ENCODE results near the gene SIX3. TPM values are rescaled to one million over a fixed set of nuclear protein-coding genes. Genes with fewer than 3 reads are reported as not detected.

SIX3 gene
- total RNA-seq, 4 donors from 2014 or later: not detected

GRCh38 chr2:44933434-44933951 is 8.0 kb upstream of the SIX3 start:
- peaks cover 0 to 26% of the 10 kb centered on the region in 2 donors for H3K4me1 ChIP-seq
- H3K9me3 ChIP-seq: no peaks in the 10 kb centered on the region
- H3K36me3 ChIP-seq: no peaks in the 10 kb centered on the region
- H3K4me3 ChIP-seq: no peak overlapping the region
- no peak for TF ChIP-seq CTCF (IDR thresholded peaks at IDR 0.05)
- no peak for TF ChIP-seq POLR2A (IDR thresholded peaks at IDR 0.05)
- intact Hi-C loops (cut with DNase I; ENCODE audit: low total_unique reads): no loop called here
- peaks cover 7 to 80% of the 10 kb centered on the region in 2 donors for H3K27me3 ChIP-seq
- no peak overlapping the region for H3K27ac ChIP-seq
- DNase-seq: no peak

- H3K27me3 ChIP-seq: peaks cover 3 to 85% of the 10 kb centered on the region in 2 donors
- peaks cover 0 to 24% of the 10 kb centered on the region in 2 donors for H3K4me1 ChIP-seq
- intact Hi-C loops (cut with DNase I; ENCODE audit: low total_unique reads): no loop called here
- H3K36me3 ChIP-seq: no peaks in the 10 kb centered on the region
- no peak overlapping the region for H3K4me3 ChIP-seq
- DNase-seq: no peak
- H3K27ac ChIP-seq: no peak overlapping the region
- TF ChIP-seq POLR2A (IDR thresholded peaks at IDR 0.05) (no peak), CTCF (IDR thresholded peaks at IDR 0.05) (no peak)
- no peaks in the 10 kb centered on the region for H3K9me3 ChIP-seq
These were observed 7.2 kb upstream of the SIX3 start for GRCh38 chr2:44934038-44934982.

- Histone ChIP-seq H3K27ac (no peak overlapping the region), H3K27me3 (peaks cover 3 to 88% of the 10 kb centered on the region in 2 donors), H3K4me3 (no peak overlapping the region), H3K9me3 (no peaks in the 10 kb centered on the region), H3K36me3 (no peaks in the 10 kb centered on the region), H3K4me1 (peaks cover 0 to 21% of the 10 kb centered on the region in 2 donors)
- TF ChIP-seq POLR2A (IDR thresholded peaks at IDR 0.05) (no peak), CTCF (IDR thresholded peaks at IDR 0.05) (no peak)
- DNase-seq: no peak
- intact Hi-C loops (cut with DNase I; ENCODE audit: low total_unique reads): no loop called here
These were observed 6.3 kb upstream of the SIX3 start for GRCh38 chr2:44934983-44935728.

GRCh38 chr2:44935729-44936098 is 5.8 kb upstream of the SIX3 start:
- H3K4me3 ChIP-seq: no peak overlapping the region
- no peak for DNase-seq
- no peaks in the 10 kb centered on the region for H3K9me3 ChIP-seq
- intact Hi-C loops (cut with DNase I; ENCODE audit: low total_unique reads): no loop called here
- H3K36me3 ChIP-seq: no peaks in the 10 kb centered on the region
- H3K27ac ChIP-seq: no peak overlapping the region
- H3K4me1 ChIP-seq: peaks cover 0 to 21% of the 10 kb centered on the region in 2 donors
- TF ChIP-seq POLR2A (IDR thresholded peaks at IDR 0.05) (no peak), CTCF (IDR thresholded peaks at IDR 0.05) (no peak)
- H3K27me3 ChIP-seq: peaks cover 3 to 88% of the 10 kb centered on the region in 2 donors
